Tibial nerve (tissue), 4 donors: ENCODE results near the gene ST8SIA1.

Source experiments
- EP300 ChIP-seq, 2 donors: sonication (generic); formaldehyde crosslinking; IDR thresholded peaks; one replicate each; pipeline ENCODE4 v1.6.1; 2017; ENCODE audit warnings: antibody characterized with exemption in 2 of 2, mild to moderate bottlenecking in 1 of 2
- POLR2A ChIP-seq, 2 donors: fragments of 450-650 bp; IDR thresholded peaks; one replicate each; pipeline ENCODE4 v1.6.1; 2017; ENCODE audit warnings: antibody characterized with exemption in 2 of 2, mild to moderate bottlenecking in 2 of 2, moderate library complexity in 2 of 2
- TF ChIP-seq, protein P1 (sequence below), 5 experiments: fragments of 200-600 bp in 3 of 5; fragments of 450-650 bp in 2 of 5; sonication (generic) in 3 of 5; IDR thresholded peaks; one replicate each; pipeline ENCODE4 v1.5.1; 2016 to 2019; ENCODE audit warnings: antibody characterized with exemption in 5 of 5, mild to moderate bottlenecking in 3 of 5, moderate library complexity in 2 of 5

DNA sequence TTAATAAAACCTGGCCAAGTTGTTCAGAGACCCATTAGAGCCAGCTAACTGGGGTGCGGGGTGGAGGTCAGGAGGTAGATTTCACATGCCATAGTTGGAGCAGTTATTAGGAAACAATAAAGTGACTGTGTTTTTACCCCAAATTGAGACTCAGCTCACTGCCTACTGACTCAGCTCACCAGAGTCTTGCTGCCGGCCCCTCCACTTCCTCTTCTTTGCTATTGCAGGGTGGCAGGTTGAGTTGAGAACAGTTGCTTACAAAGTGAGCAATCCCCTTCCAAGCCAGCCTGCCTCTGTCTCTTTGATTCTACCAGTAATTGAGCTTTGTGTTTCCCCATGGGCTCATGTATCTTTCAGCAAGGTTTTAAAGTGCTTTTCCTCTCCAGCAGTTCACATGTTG, 12.9 kb downstream of the ST8SIA1 start:
- TF ChIP-seq, protein P1, sequence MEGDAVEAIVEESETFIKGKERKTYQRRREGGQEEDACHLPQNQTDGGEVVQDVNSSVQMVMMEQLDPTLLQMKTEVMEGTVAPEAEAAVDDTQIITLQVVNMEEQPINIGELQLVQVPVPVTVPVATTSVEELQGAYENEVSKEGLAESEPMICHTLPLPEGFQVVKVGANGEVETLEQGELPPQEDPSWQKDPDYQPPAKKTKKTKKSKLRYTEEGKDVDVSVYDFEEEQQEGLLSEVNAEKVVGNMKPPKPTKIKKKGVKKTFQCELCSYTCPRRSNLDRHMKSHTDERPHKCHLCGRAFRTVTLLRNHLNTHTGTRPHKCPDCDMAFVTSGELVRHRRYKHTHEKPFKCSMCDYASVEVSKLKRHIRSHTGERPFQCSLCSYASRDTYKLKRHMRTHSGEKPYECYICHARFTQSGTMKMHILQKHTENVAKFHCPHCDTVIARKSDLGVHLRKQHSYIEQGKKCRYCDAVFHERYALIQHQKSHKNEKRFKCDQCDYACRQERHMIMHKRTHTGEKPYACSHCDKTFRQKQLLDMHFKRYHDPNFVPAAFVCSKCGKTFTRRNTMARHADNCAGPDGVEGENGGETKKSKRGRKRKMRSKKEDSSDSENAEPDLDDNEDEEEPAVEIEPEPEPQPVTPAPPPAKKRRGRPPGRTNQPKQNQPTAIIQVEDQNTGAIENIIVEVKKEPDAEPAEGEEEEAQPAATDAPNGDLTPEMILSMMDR (IDR thresholded peaks at IDR 0.05), result no peak
- no peak for TF ChIP-seq EP300 (IDR thresholded peaks at IDR 0.05)
- no peak for TF ChIP-seq POLR2A (IDR thresholded peaks at IDR 0.05)
